HG03159 (cell line): ENCODE data around the gene NEDD4.
"Not testable (repeated sequence)": the region's sequence is repeated elsewhere in the genome, so short reads cannot be mapped to it uniquely, and the experiment has no call there.

ENCODE experiments used
- ATAC-seq: cut with Tn5 transposase; IDR thresholded peaks from one replicate; pipeline ENCODE4 v1.9.1; 2021; ENCODE audit warnings: mild to moderate bottlenecking, moderate library complexity; ENCODE audit not compliant: unreplicated experiment

NEDD4 gene

GRCh38 chr15:55960946-55961345, 32.5 kb downstream of the NEDD4 start:
- no peak for ATAC-seq

GRCh38 chr15:55959744-55960447, 33.5 kb downstream of the NEDD4 start:
- no peak for ATAC-seq

- ATAC-seq, result no peak
These were observed 35.1 kb downstream of the NEDD4 start for GRCh38 chr15:55958349-55958748.

GRCh38 chr15:55954862-55955605, 38.4 kb downstream of the NEDD4 start:
- no peak for ATAC-seq

GRCh38 chr15:55952501-55953274, 40.7 kb downstream of the NEDD4 start:
- ATAC-seq, result not testable (repeated sequence)

GRCh38 chr15:55944606-55945005, 48.8 kb downstream of the NEDD4 start:
- ATAC-seq, result not testable (repeated sequence)

- no peak for ATAC-seq
These were observed 51.1 kb downstream of the NEDD4 start for GRCh38 chr15:55942332-55942731.

- ATAC-seq, result no peak
These were observed 56.4 kb downstream of the NEDD4 start for GRCh38 chr15:55937040-55937439.

- no peak for ATAC-seq
These were observed 64.5 kb downstream of the NEDD4 start for GRCh38 chr15:55928955-55929354.

GRCh38 chr15:55921744-55922143, 71.7 kb downstream of the NEDD4 start:
- no peak for ATAC-seq

- ATAC-seq, result no peak
These were observed 75.5 kb downstream of the NEDD4 start for GRCh38 chr15:55917881-55918296.

GRCh38 chr15:55916666-55917409, 76.6 kb downstream of the NEDD4 start:
- ATAC-seq, result no peak

- no peak for ATAC-seq
These were observed 77.4 kb downstream of the NEDD4 start for GRCh38 chr15:55915876-55916567.

GRCh38 chr15:55915221-55915620, 78.2 kb downstream of the NEDD4 start:
- no peak for ATAC-seq

- no peak for ATAC-seq
These were observed 79.0 kb downstream of the NEDD4 start for GRCh38 chr15:55914446-55914845.

GRCh38 chr15:55912982-55913381, 80.4 kb downstream of the NEDD4 start:
- ATAC-seq, result no peak

GRCh38 chr15:55909036-55909811, 84.2 kb downstream of the NEDD4 start:
- ATAC-seq, result no peak

- ATAC-seq, result no peak
These were observed 85.6 kb downstream of the NEDD4 start for GRCh38 chr15:55907797-55908196.

GRCh38 chr15:55902981-55903380, 90.4 kb downstream of the NEDD4 start:
- ATAC-seq, result no peak

- no peak for ATAC-seq
These were observed 93.4 kb downstream of the NEDD4 start for GRCh38 chr15:55900019-55900418.
